ENCODE data around the gene USP34.

DNA sequence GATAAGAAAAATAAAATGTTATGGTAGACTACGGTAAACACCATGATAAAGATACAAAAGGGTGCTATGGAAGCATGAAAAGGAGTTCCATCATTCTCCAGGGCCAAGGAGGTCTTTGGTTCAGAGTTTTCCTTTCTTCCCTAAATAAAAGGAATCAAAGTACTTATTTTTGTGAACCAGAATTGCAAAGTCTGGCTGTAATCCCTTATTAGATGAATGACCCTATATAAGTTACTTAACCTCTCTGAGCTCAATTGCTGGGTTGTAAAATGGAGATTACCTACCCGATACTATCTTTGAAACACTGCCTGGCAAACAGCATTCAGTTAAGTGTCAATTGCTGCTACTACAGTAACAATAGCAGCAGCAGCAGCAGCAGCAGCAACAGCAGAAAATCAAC, 218.9 kb downstream of the USP34 start:
- TF ChIP-seq, protein P1, sequence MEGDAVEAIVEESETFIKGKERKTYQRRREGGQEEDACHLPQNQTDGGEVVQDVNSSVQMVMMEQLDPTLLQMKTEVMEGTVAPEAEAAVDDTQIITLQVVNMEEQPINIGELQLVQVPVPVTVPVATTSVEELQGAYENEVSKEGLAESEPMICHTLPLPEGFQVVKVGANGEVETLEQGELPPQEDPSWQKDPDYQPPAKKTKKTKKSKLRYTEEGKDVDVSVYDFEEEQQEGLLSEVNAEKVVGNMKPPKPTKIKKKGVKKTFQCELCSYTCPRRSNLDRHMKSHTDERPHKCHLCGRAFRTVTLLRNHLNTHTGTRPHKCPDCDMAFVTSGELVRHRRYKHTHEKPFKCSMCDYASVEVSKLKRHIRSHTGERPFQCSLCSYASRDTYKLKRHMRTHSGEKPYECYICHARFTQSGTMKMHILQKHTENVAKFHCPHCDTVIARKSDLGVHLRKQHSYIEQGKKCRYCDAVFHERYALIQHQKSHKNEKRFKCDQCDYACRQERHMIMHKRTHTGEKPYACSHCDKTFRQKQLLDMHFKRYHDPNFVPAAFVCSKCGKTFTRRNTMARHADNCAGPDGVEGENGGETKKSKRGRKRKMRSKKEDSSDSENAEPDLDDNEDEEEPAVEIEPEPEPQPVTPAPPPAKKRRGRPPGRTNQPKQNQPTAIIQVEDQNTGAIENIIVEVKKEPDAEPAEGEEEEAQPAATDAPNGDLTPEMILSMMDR (IDR thresholded peaks at IDR 0.05) = no peak
- TF ChIP-seq EP300 (IDR thresholded peaks at IDR 0.05) (no peak), POLR2A (IDR thresholded peaks at IDR 0.05) (no peak), POLR2AphosphoS5 (IDR thresholded peaks at IDR 0.05) (no peak)

Measured in gastroesophageal sphincter (tissue), 3 donors.